Body of pancreas (tissue), 4 donors: ENCODE measurements around the gene AGBL4. TPM values are rescaled to one million over a fixed set of nuclear protein-coding genes. Genes with fewer than 3 reads are reported as not detected.

Source experiments
- ATAC-seq: fragments of 150-250 bp; one replicate; pipeline ENCODE4 v1.9.1; 2016
- DNase-seq, 4 donors: peaks; one replicate each; pipeline ENCODE4 v3.0.0-alpha.2; 2019
- H3K27ac ChIP-seq, 4 donors: fragments of 200-600 bp; sonication (generic); 1 replicate in 3 of 4; 2 replicates in 1 of 4; pipeline versions ENCODE4 v1.5.1 to v1.6.1; 2016 to 2019; ENCODE audit warnings: mild to moderate bottlenecking in 1 of 4, mixed read lengths in 1 of 4, moderate library complexity in 1 of 4
- H3K27me3 ChIP-seq, 2 donors: fragments of 200-600 bp; sonication (generic); one replicate each; pipeline ENCODE4 v1.6.0; 2016; ENCODE audit warnings: mild to moderate bottlenecking in 1 of 2
- H3K36me3 ChIP-seq, 2 donors: fragments of 200-600 bp; sonication (generic); replicated peaks in 1 of 2; 2 replicates each; pipeline ENCODE4 v1.5.1; 2016; ENCODE audit warnings: low read depth in 2 of 2; ENCODE audit not compliant: insufficient read depth in 1 of 2
- H3K4me1 ChIP-seq: fragments of 200-600 bp; sonication (generic); one replicate; pipeline ENCODE4 v1.6.0; 2016
- H3K4me3 ChIP-seq, 2 donors: fragments of 200-600 bp; sonication (generic); 1 replicate in 1 of 2; 2 replicates in 1 of 2; pipeline ENCODE4 v1.5.1; 2016 to 2019
- H3K9me3 ChIP-seq, 3 donors: fragments of 200-600 bp; sonication (generic); 1 replicate in 2 of 3; 2 replicates in 1 of 3; pipeline ENCODE4 v1.5.1; 2016
- CTCF ChIP-seq, 7 experiments: fragments of 450-650 bp in 4 of 7; fragments of 200-600 bp in 3 of 7; sonication (generic) in 3 of 7; IDR thresholded peaks; one replicate each; pipeline ENCODE4 v1.5.1; 2016 to 2019; ENCODE audit warnings: antibody characterized with exemption in 7 of 7
- POLR2A ChIP-seq, 3 donors: fragments of 450-650 bp; IDR thresholded peaks; one replicate each; pipeline ENCODE4 v1.6.1; 2016; ENCODE audit warnings: antibody characterized with exemption in 3 of 3, mild to moderate bottlenecking in 2 of 3
- WGBS, 2 donors: methylation state at CpG; one replicate each; pipeline ENCODE4 v1.1.5; 2017; 5-methylcytosine and 5-hydroxymethylcytosine counted together
- intact Hi-C: fragments of 100-400 bp; cut with DNase I; formaldehyde crosslinking; loops from one replicate; pipeline ENCODE4 v1.15.1; 2023
- total RNA-seq, 2 donors: library from RNA; depleted of rRNA; stranded (reverse); fragments of >200 nt; gene quantifications; one replicate each; pipeline ENCODE4 v1.1.0, GENCODE V29; 2016

Gene AGBL4
- total RNA-seq, 2 donors from 2014 or later = 0.33 to 0.78 TPM

- H3K27me3 ChIP-seq = no peaks in the 10 kb centered on the region
- H3K9me3 ChIP-seq = no peaks in the 10 kb centered on the region
- ATAC-seq = no peak
- H3K36me3 ChIP-seq = no peaks in the 10 kb centered on the region
- intact Hi-C loops = no loop called here
- H3K27ac ChIP-seq = no peak overlapping the region
- H3K4me3 ChIP-seq = no peak overlapping the region
- no peak for DNase-seq
- no peaks in the 10 kb centered on the region for H3K4me1 ChIP-seq
- TF ChIP-seq POLR2A (IDR thresholded peaks at IDR 0.05) = no peak
Measured at GRCh38 chr1:48588061-48588460, 1435.7 kb downstream of the AGBL4 start.

GRCh38 chr1:48582408-48582807 is 1441.3 kb downstream of the AGBL4 start:
- no peak for DNase-seq
- Histone ChIP-seq H3K36me3 (no peaks in the 10 kb centered on the region), H3K27me3 (no peaks in the 10 kb centered on the region), H3K4me1 (no peaks in the 10 kb centered on the region), H3K9me3 (no peaks in the 10 kb centered on the region), H3K4me3 (no peak overlapping the region), H3K27ac (no peak overlapping the region)
- ATAC-seq = no peak
- 76 to 80% methylated on average over 3 of the region's 3 CpGs for WGBS, 2 donors
- no peak for TF ChIP-seq POLR2A (IDR thresholded peaks at IDR 0.05)
- no peak for TF ChIP-seq CTCF (IDR thresholded peaks at IDR 0.05)
- intact Hi-C loops = no loop called here

- TF ChIP-seq POLR2A (IDR thresholded peaks at IDR 0.05) (no peak), CTCF (IDR thresholded peaks at IDR 0.05) (no peak)
- 2% methylated on average over 2 of the region's 2 CpGs for WGBS, 2 donors
- Histone ChIP-seq H3K9me3 (no peaks in the 10 kb centered on the region), H3K36me3 (no peaks in the 10 kb centered on the region), H3K4me3 (no peak overlapping the region), H3K27me3 (no peaks in the 10 kb centered on the region), H3K27ac (peak overlapping the region in 1 of 4 donors; percentile 21), H3K4me1 (no peaks in the 10 kb centered on the region)
- no peak for ATAC-seq
- intact Hi-C loops = no loop called here
- DNase-seq = peak in 1 of 4 donors; percentile 15
Measured at GRCh38 chr1:48581270-48581669, 1442.5 kb downstream of the AGBL4 start.

GRCh38 chr1:48576565-48576964 is 1447.2 kb downstream of the AGBL4 start:
- ATAC-seq (no peak), DNase-seq (no peak)
- Histone ChIP-seq H3K36me3 (no peaks in the 10 kb centered on the region), H3K4me3 (no peak overlapping the region), H3K9me3 (no peaks in the 10 kb centered on the region), H3K4me1 (no peaks in the 10 kb centered on the region), H3K27ac (no peak overlapping the region), H3K27me3 (no peaks in the 10 kb centered on the region)
- TF ChIP-seq POLR2A (IDR thresholded peaks at IDR 0.05) (no peak), CTCF (IDR thresholded peaks at IDR 0.05) (no peak)
- WGBS, 2 donors = 26 to 27% methylated on average over 2 of the region's 2 CpGs
- intact Hi-C loops = no loop called here

- Histone ChIP-seq H3K36me3 (no peaks in the 10 kb centered on the region), H3K27ac (no peak overlapping the region), H3K9me3 (no peaks in the 10 kb centered on the region), H3K27me3 (no peaks in the 10 kb centered on the region), H3K4me1 (no peaks in the 10 kb centered on the region), H3K4me3 (no peak overlapping the region)
- no peak for TF ChIP-seq POLR2A (IDR thresholded peaks at IDR 0.05)
- TF ChIP-seq CTCF (IDR thresholded peaks at IDR 0.05) = peak in 6 of 7 experiments; percentile 32 to 60 (median 50)
- intact Hi-C loops = no loop called here
- WGBS, 2 donors = 43 to 53% methylated on average over 6 to 7 of the region's 7 CpGs
- peak; percentile 24 to 56 (median 37) for DNase-seq
- ATAC-seq = peak; percentile 53
Measured at GRCh38 chr1:48572646-48573258, 1451.0 kb downstream of the AGBL4 start.
